Osteoblast (primary cell): ENCODE results near the gene C16orf74. TPM values are rescaled to one million over a fixed set of nuclear protein-coding genes. Genes with fewer than 3 reads are reported as not detected.

ENCODE experiments used
- DNase-seq: peaks from one replicate; pipeline ENCODE4 v3.0.0; 2011; ENCODE audit warnings: low spot score, mixed read lengths; ENCODE audit not compliant: insufficient read length; ENCODE audit errors: missing footprints
- H2AFZ ChIP-seq: 2 replicates; pipeline ENCODE4 v1.6.0; 2011; ENCODE audit warnings: mild to moderate bottlenecking, low read length
- H3K27ac ChIP-seq: 2 replicates; pipeline ENCODE4 v1.5.1; 2011; ENCODE audit warnings: mild to moderate bottlenecking, low read depth, low read length, moderate library complexity
- H3K27me3 ChIP-seq: 2 replicates; pipeline ENCODE4 v1.6.0; 2012; ENCODE audit warnings: mild to moderate bottlenecking, control low read depth, inconsistent platforms, low read length, moderate library complexity; ENCODE audit not compliant: insufficient read depth
- H3K36me3 ChIP-seq: 2 replicates; pipeline ENCODE4 v1.5.1; 2011; ENCODE audit warnings: mild to moderate bottlenecking, low read length, control low read depth, moderate library complexity; ENCODE audit not compliant: insufficient read depth
- H3K4me1 ChIP-seq: 2 replicates; pipeline ENCODE4 v1.5.1; 2011; ENCODE audit warnings: mild to moderate bottlenecking, low read length, control low read depth, moderate library complexity; ENCODE audit not compliant: insufficient read depth
- H3K4me2 ChIP-seq: 2 replicates; pipeline ENCODE4 v1.6.0; 2011; ENCODE audit warnings: mild to moderate bottlenecking, low read length; ENCODE audit not compliant: insufficient read depth
- H3K4me3 ChIP-seq: fragments of 200-600 bp; sonication (generic); 3 replicates; pipeline ENCODE4 v1.5.1; 2012; ENCODE audit warnings: mild to moderate bottlenecking, low read length, inconsistent platforms; ENCODE audit not compliant: insufficient read depth
- H3K79me2 ChIP-seq: 2 replicates; pipeline ENCODE4 v1.6.0; 2012; ENCODE audit warnings: mild to moderate bottlenecking, low read length, control low read depth, inconsistent platforms; ENCODE audit not compliant: insufficient read depth
- H3K9me3 ChIP-seq: 2 replicates; pipeline ENCODE4 v1.5.1; 2011; ENCODE audit warnings: low read depth, low read length, control low read depth
- H4K20me1 ChIP-seq: 2 replicates; pipeline ENCODE4 v1.6.0; 2012; ENCODE audit warnings: mild to moderate bottlenecking, low read length, control low read depth; ENCODE audit not compliant: insufficient read depth
- total RNA-seq: library from RNA; depleted of rRNA; stranded (reverse); fragments of >200 nt; gene quantifications from 2 replicates; pipeline ENCODE4 v1.2.3, GENCODE V29; 2012
- TF ChIP-seq, protein P1 (sequence below): IDR thresholded peaks from 2 replicates; pipeline ENCODE4 v1.5.1; 2011; ENCODE audit warnings: mild to moderate bottlenecking, low read depth, low read length, moderate library complexity; ENCODE audit errors: extremely low read depth

C16orf74 gene
- total RNA-seq, 1 donor: 0.72 TPM

DNA sequence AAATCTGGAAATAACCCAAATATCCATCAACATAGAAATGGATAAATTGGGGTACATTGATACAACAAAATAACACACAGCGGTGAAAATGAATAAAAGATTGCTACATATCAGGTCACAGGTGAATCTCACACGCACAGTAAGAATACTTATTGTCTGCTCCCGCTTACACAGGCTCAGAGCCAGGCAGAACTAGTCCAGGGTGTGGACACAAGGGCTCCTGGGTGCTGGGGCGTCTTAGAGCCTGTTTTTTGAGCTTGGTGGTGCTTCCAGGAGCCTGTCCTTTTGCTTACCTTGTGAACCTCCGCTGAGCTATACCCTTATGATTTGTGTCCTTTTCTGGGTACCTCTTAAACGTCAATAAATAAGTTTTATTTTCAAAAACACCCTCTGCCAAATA is 19.8 kb upstream of the C16orf74 start:
- Histone ChIP-seq H3K4me1 (peaks cover 11% of the 10 kb centered on the region), H3K27me3 (no peaks in the 10 kb centered on the region), H3K79me2 (no peaks in the 10 kb centered on the region), H3K36me3 (peaks cover 1% of the 10 kb centered on the region), H3K9me3 (no peaks in the 10 kb centered on the region), H4K20me1 (no peaks in the 10 kb centered on the region), H3K4me3 (no peak overlapping the region), H3K27ac (no peak overlapping the region), H3K4me2 (no peak overlapping the region), H2AFZ (no peak overlapping the region)
- TF ChIP-seq, protein P1, sequence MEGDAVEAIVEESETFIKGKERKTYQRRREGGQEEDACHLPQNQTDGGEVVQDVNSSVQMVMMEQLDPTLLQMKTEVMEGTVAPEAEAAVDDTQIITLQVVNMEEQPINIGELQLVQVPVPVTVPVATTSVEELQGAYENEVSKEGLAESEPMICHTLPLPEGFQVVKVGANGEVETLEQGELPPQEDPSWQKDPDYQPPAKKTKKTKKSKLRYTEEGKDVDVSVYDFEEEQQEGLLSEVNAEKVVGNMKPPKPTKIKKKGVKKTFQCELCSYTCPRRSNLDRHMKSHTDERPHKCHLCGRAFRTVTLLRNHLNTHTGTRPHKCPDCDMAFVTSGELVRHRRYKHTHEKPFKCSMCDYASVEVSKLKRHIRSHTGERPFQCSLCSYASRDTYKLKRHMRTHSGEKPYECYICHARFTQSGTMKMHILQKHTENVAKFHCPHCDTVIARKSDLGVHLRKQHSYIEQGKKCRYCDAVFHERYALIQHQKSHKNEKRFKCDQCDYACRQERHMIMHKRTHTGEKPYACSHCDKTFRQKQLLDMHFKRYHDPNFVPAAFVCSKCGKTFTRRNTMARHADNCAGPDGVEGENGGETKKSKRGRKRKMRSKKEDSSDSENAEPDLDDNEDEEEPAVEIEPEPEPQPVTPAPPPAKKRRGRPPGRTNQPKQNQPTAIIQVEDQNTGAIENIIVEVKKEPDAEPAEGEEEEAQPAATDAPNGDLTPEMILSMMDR: no peak
- DNase-seq: no peak

DNA sequence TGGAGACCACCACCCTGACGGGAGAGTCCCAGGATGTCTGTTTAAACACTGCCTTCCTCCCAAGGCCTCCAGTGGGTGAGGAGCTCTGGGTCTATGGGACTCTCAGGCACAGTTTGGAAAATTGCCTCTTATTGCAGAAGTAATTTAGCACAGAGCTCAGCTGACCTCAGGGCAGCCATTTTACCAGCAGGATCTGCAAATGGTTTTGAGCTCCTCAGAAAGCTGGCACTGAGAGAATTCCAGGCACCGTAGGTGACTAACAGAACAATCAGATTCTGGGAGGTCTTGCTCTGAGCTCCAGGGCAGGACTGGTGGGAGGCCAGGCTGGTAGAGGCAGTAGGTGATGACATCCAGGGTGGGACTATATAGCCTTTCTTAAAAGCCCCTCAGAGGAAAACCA is 17.3 kb upstream of the C16orf74 start:
- Histone ChIP-seq H3K4me2 (no peak overlapping the region), H3K27ac (peak overlapping the region; percentile 73)
- no peak for DNase-seq

DNA sequence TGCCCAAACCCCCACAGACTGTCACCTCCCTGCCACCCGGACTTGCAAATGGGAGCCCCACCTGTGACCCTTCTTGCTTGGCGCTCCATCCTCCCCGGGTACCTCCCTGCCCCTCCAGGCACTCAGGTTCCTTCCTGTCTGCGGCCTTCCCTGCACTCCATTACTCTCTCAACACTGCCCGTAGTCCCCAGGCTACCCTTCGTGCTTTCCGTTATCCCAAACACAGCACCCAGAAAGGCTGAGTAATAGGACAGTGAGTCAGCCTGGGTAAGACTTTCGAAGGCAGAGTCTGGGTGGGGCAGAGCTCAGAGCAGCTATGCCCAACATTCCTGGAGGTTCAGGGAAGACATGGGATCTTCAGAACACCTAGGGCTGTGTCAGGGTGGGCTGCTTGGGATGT is 16.6 kb upstream of the C16orf74 start:
- Histone ChIP-seq H3K4me1 (peaks cover 11% of the 10 kb centered on the region), H3K79me2 (no peaks in the 10 kb centered on the region), H3K27ac (peak overlapping the region; percentile 73), H2AFZ (peak overlapping the region; percentile 90), H3K9me3 (no peaks in the 10 kb centered on the region), H3K4me2 (peak overlapping the region; percentile 57), H3K4me3 (peak overlapping the region; percentile 19), H3K36me3 (no peaks in the 10 kb centered on the region), H4K20me1 (no peaks in the 10 kb centered on the region), H3K27me3 (no peaks in the 10 kb centered on the region)
- peak; percentile 99 for DNase-seq
- TF ChIP-seq, protein P1: no peak

More for the DNA sequence above, 17.3 kb upstream of the C16orf74 start:
- Histone ChIP-seq H3K9me3 (no peaks in the 10 kb centered on the region), H3K4me1 (peaks cover 11% of the 10 kb centered on the region), H3K27me3 (no peaks in the 10 kb centered on the region), H3K4me3 (no peak overlapping the region), H3K79me2 (no peaks in the 10 kb centered on the region), H3K36me3 (no peaks in the 10 kb centered on the region), H2AFZ (peak overlapping the region; percentile 49), H4K20me1 (no peaks in the 10 kb centered on the region)
- TF ChIP-seq, protein P1: no peak

DNA sequence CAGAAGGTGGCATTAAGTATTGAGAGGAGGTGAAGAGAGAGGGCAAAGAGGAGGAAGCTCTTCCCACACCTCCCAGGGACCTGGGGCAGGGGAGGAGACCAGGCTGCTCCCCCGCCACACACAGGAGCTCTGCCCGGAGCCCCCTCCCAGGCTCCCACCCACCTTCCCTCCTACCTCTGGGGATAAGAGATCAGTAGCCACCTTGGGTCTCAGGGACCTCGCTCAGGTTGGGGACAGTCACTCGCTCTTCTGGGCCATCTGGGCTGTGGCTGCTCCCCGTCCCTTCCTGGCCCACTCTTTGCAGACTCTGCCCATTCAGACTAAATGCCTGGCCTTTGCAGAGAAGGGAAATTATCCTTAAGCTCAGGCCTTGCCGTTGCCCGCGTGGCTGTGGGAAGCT is 14.9 kb upstream of the C16orf74 start:
- H3K27ac ChIP-seq: no peak overlapping the region
- no peaks in the 10 kb centered on the region for H4K20me1 ChIP-seq
- peaks cover 11% of the 10 kb centered on the region for H3K4me1 ChIP-seq
- H3K9me3 ChIP-seq: no peaks in the 10 kb centered on the region
- no peak overlapping the region for H2AFZ ChIP-seq
- H3K4me2 ChIP-seq: no peak overlapping the region
- no peaks in the 10 kb centered on the region for H3K79me2 ChIP-seq
- no peaks in the 10 kb centered on the region for H3K36me3 ChIP-seq
- H3K27me3 ChIP-seq: peaks cover 5% of the 10 kb centered on the region
- TF ChIP-seq, protein P1: no peak
- H3K4me3 ChIP-seq: no peak overlapping the region
- DNase-seq: no peak
